ENCODE results near the gene C11orf24. TPM values are rescaled to one million over a fixed set of nuclear protein-coding genes. Genes with fewer than 3 reads are reported as not detected.
"Not testable (repeated sequence)": the region's sequence is repeated elsewhere in the genome, so short reads cannot be mapped to it uniquely, and the experiment has no call there.

The C11orf24 gene
- total RNA-seq, 2 donors from 2014 or later, result 37.9 to 63.0 TPM

GRCh38 chr11:68302670-68303069, 30.9 kb upstream of the C11orf24 start:
- H3K27me3 ChIP-seq (replicated peaks; ENCODE audit: insufficient read depth), result no peaks in the 10 kb centered on the region
- no peak for DNase-seq (ENCODE audit: low spot score)
- TF ChIP-seq CTCF (IDR thresholded peaks at IDR 0.05), result no peak
- ATAC-seq (ENCODE audit: insufficient number of reproducible peaks, low FRiP score, low read depth), result no peak
- no peaks in the 10 kb centered on the region for H3K9me3 ChIP-seq
- no peak overlapping the region for H3K4me3 ChIP-seq
- H3K36me3 ChIP-seq, result no peaks in the 10 kb centered on the region
- H3K27ac ChIP-seq, result no peak overlapping the region
- no peaks in the 10 kb centered on the region for H3K4me1 ChIP-seq (ENCODE audit: control insufficient read depth in 1 of 2, low read depth in 2 of 2)

DNA sequence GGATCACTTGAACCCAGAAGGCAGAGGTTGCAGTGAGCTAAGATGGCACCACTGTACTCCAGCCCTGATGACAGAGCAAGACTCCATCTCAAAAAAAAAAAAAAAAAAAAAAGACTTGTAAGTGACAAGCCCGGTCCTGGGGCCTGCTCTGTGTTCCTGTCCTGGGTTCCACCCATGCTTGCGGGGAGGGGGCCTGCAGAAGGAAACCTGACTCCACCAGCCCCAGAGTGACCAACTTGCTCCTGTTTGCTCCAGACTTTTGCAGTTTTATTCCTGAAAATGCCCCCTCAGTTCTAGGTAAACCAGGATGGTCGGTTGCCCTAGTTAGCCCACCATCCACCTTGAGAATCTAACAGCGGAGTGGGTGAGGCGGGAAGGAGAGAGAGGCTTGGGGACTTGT, 30.5 kb upstream of the C11orf24 start:
- no peak overlapping the region for H3K4me3 ChIP-seq
- DNase-seq (ENCODE audit: low spot score) (no peak), ATAC-seq (ENCODE audit: insufficient number of reproducible peaks, low FRiP score, low read depth) (no peak)
- no peaks in the 10 kb centered on the region for H3K27me3 ChIP-seq (replicated peaks; ENCODE audit: insufficient read depth)
- H3K36me3 ChIP-seq, result no peaks in the 10 kb centered on the region
- no peak for TF ChIP-seq CTCF (IDR thresholded peaks at IDR 0.05)
- H3K27ac ChIP-seq, result no peak overlapping the region
- no peaks in the 10 kb centered on the region for H3K4me1 ChIP-seq (ENCODE audit: control insufficient read depth in 1 of 2, low read depth in 2 of 2)
- H3K9me3 ChIP-seq, result no peaks in the 10 kb centered on the region

DNA sequence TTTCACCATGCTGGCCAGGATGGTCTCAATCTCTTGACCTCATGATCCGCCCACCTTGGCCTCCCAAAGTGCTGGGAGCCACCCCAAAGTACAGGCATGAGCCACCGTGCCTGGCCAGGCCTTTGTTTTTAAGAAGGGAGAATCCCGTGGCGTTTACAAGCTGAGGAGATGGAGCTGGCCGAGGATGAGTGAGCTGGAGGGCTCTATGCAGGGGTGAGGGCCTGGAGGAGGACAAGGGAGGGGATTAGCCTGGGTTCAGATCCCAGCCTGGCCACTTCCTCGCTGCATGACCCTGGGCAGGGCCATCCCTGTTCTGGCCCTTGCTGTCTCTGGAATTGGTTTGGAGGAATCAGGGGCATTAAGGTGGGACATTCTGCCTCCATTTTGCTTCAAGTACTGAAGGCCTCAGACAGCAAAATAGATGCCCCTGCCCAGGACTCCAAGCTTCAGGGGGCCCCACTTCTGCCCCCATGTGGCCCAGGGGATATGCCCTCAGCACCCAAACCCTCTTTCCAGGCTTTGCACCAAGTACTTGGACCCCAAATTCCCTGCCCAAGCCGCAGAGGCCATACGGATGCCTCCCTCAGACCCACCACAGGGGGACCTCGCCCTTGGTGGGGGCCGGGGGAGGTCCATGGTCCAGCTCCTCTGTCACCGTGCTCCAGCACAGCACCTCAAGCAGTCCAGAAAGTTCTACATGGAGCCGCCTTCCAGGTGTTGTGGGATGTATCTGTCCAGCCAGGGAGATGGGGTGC, 28.5 kb upstream of the C11orf24 start:
- Histone ChIP-seq H3K4me1 (ENCODE audit: control insufficient read depth in 1 of 2, low read depth in 2 of 2) (no peaks in the 10 kb centered on the region), H3K4me3 (no peak overlapping the region), H3K36me3 (no peaks in the 10 kb centered on the region), H3K27me3 (replicated peaks; ENCODE audit: insufficient read depth) (no peaks in the 10 kb centered on the region), H3K9me3 (no peaks in the 10 kb centered on the region), H3K27ac (no peak overlapping the region)
- TF ChIP-seq CTCF (IDR thresholded peaks at IDR 0.05), result no peak
- DNase-seq (ENCODE audit: low spot score) (no peak), ATAC-seq (ENCODE audit: insufficient number of reproducible peaks, low FRiP score, low read depth) (no peak)

DNA sequence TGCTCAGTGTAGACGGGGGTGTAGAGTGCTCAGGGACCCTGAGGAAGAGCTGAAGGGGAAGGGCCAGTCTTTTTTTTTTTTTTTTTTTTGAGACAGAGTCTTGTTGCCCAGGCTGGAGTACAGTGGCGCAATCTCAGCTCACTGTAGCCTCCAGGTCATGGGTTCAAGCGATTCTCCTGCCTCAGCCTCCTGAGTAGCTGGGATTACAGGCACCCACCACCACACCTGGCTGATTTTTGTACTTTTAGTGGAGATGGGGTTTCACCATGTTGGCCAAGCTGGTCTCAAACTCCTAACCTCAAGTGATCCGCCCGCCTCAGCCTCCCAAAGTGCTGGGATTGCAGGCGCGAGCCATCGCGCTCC, 27.7 kb upstream of the C11orf24 start:
- not testable (repeated sequence) for DNase-seq (ENCODE audit: low spot score); H3K27ac ChIP-seq; H3K36me3 ChIP-seq; H3K4me1 ChIP-seq (ENCODE audit: control insufficient read depth in 1 of 2, low read depth in 2 of 2); H3K27me3 ChIP-seq (replicated peaks; ENCODE audit: insufficient read depth); H3K9me3 ChIP-seq; H3K4me3 ChIP-seq; ATAC-seq (ENCODE audit: insufficient number of reproducible peaks, low FRiP score, low read depth)

DNA sequence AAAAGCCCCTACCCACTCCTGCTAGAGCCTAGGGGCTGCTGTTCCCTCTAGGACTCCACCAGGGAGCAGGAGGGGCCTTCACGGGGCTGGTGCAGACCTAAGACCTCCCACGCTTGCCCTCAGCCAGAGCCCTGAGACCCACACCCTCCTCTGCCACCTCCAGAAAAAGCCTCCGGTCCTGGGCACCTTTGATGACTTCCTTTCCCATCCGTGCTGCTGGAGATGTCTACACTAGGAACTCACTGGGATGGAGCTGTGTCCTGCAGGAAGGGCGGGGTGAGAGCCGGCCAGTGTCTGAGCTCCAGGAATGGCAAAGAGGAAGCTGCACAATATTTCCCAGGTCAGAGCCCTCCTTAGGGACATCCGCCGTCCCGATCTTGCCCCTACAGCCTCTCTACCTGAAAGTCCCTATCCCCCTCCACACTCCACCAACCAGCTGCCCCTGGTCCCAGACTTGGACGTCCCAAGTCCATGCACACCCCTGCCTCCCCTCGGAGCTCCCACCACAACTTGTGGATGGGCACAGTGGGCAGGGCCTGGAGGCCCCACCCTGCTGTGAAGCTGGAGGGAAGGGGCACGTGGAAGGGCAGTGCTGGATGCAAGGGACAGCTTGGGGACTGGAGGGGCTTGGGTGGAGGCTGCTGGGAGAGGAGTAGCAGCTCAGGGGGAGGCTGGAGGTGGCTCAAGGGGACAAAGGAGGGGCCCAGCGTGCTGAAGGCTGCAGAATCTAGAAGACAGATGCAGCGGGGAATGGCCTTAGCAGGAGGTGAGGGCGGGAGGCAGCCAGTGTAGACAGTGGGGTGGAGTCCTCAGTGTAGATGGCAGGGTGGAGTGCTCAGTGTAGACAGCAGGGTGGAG, 27.1 kb upstream of the C11orf24 start:
- Histone ChIP-seq H3K27ac (no peak overlapping the region), H3K27me3 (replicated peaks; ENCODE audit: insufficient read depth) (no peaks in the 10 kb centered on the region), H3K9me3 (no peaks in the 10 kb centered on the region), H3K4me1 (ENCODE audit: control insufficient read depth in 1 of 2, low read depth in 2 of 2) (no peaks in the 10 kb centered on the region), H3K36me3 (no peaks in the 10 kb centered on the region), H3K4me3 (no peak overlapping the region)
- ATAC-seq (ENCODE audit: insufficient number of reproducible peaks, low FRiP score, low read depth) (no peak), DNase-seq (ENCODE audit: low spot score) (no peak)
- no peak for TF ChIP-seq CTCF (IDR thresholded peaks at IDR 0.05)
